ENCODE data around the gene PDE6H. TPM values are rescaled to one million over a fixed set of nuclear protein-coding genes. Genes with fewer than 3 reads are reported as not detected.

The PDE6H gene
- polyA plus RNA-seq, 2 donors = not detected

DNA sequence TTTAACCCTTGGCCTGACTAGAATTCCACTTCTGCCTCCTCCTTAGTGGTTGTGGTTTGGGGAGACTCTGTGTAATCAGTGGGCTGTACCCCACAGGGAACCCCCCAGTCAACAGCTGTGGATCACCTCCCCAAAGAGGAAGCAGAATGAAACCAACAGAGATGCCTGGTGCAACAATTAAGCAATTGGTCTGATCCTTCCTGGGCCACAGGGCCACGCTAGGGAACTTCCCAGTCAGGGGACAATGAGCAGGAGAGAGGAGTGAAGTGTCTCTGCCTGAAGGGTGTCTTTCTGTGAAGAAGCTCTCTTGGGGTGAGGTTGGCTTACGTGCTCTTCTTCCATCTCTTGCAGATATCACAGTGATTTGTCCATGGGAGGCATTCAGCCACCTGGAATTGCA is 8.2 kb downstream of the PDE6H start:
- Histone ChIP-seq H3K4me3 (ENCODE audit: low read depth in 1 of 2, low read length in 2 of 2) (no peak overlapping the region), H3K27ac (ENCODE audit: low read depth in 2 of 2, low read length in 1 of 2) (no peak overlapping the region), H3K9me3 (ENCODE audit: control insufficient read depth in 2 of 2, insufficient read depth in 1 of 2, low read depth in 1 of 2, low read length in 1 of 2) (no peaks in the 10 kb centered on the region), H3K27me3 (ENCODE audit: control insufficient read depth in 1 of 2, insufficient read depth in 2 of 2, low read length in 2 of 2) (no peaks in the 10 kb centered on the region), H3K4me1 (ENCODE audit: control insufficient read depth in 2 of 2, insufficient read depth in 2 of 2, low read length in 1 of 2) (no peaks in the 10 kb centered on the region), H3K36me3 (ENCODE audit: control insufficient read depth in 2 of 2, insufficient read depth in 2 of 2, low read length in 1 of 2) (no peaks in the 10 kb centered on the region)
- WGBS, 2 donors = 94 to 96% methylated on average over 2 of the region's 2 CpGs

DNA sequence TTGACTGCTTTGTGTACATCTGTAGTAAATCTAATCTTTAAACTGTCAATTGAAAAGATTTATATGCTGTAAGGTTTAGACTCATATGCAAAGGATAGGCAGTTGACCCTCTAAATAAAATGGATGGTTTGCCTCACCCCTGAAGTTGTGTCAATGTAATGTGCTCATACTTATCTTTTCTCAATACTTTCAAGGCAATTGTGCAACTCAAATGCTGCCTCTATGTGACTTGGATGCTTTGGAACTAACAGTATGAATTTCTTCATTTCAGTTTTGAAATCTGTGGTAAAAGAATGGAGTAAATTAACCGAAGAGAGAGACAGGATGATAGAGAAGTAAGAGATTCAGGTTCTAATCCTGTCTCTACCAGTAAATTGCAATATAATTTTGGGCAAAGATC is 9.7 kb downstream of the PDE6H start:
- Histone ChIP-seq H3K4me1 (ENCODE audit: control insufficient read depth in 2 of 2, insufficient read depth in 2 of 2, low read length in 1 of 2) (no peaks in the 10 kb centered on the region), H3K36me3 (ENCODE audit: control insufficient read depth in 2 of 2, insufficient read depth in 2 of 2, low read length in 1 of 2) (no peaks in the 10 kb centered on the region), H3K4me3 (ENCODE audit: low read depth in 1 of 2, low read length in 2 of 2) (no peak overlapping the region), H3K9me3 (ENCODE audit: control insufficient read depth in 2 of 2, insufficient read depth in 1 of 2, low read depth in 1 of 2, low read length in 1 of 2) (no peaks in the 10 kb centered on the region), H3K27ac (ENCODE audit: low read depth in 2 of 2, low read length in 1 of 2) (no peak overlapping the region), H3K27me3 (ENCODE audit: control insufficient read depth in 1 of 2, insufficient read depth in 2 of 2, low read length in 2 of 2) (no peaks in the 10 kb centered on the region)
- 93 to 98% methylated on average over 1 of the region's 1 CpG for WGBS, 2 donors

- no peaks in the 10 kb centered on the region for H3K36me3 ChIP-seq (ENCODE audit: control insufficient read depth in 2 of 2, insufficient read depth in 2 of 2, low read length in 1 of 2)
- H3K27ac ChIP-seq (ENCODE audit: low read depth in 2 of 2, low read length in 1 of 2) = no peak overlapping the region
- no peaks in the 10 kb centered on the region for H3K9me3 ChIP-seq (ENCODE audit: control insufficient read depth in 2 of 2, insufficient read depth in 1 of 2, low read depth in 1 of 2, low read length in 1 of 2)
- no peaks in the 10 kb centered on the region for H3K27me3 ChIP-seq (ENCODE audit: control insufficient read depth in 1 of 2, insufficient read depth in 2 of 2, low read length in 2 of 2)
- H3K4me1 ChIP-seq (ENCODE audit: control insufficient read depth in 2 of 2, insufficient read depth in 2 of 2, low read length in 1 of 2) = no peaks in the 10 kb centered on the region
- H3K4me3 ChIP-seq (ENCODE audit: low read depth in 1 of 2, low read length in 2 of 2) = no peak overlapping the region
- 59 to 70% methylated on average over 2 of the region's 2 CpGs for WGBS, 2 donors
These were observed 10.1 kb downstream of the PDE6H start for GRCh38 chr12:14982991-14983390.

DNA sequence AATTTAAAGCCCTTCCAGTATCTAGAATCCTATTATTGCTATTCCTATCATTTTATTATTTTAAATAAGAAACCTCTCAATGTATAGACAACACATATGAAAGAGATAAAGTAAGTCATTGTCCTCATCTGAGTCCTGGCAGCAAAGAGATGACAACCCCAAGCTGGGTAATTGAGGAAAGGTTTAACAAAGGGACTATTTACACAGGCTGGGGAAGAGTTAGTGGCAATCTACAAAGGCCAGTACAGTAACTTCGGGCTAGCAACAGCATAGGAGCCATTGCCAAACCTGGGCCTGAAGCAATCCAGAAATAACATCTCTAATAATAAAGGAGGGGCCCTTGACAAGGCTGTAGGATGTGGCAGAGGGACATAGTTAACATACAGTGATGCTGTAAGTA is 11.2 kb downstream of the PDE6H start:
- Histone ChIP-seq H3K27ac (ENCODE audit: low read depth in 2 of 2, low read length in 1 of 2) (no peak overlapping the region), H3K4me1 (ENCODE audit: control insufficient read depth in 2 of 2, insufficient read depth in 2 of 2, low read length in 1 of 2) (no peaks in the 10 kb centered on the region)
- 76 to 91% methylated on average over 1 of the region's 1 CpG for WGBS, 2 donors

DNA sequence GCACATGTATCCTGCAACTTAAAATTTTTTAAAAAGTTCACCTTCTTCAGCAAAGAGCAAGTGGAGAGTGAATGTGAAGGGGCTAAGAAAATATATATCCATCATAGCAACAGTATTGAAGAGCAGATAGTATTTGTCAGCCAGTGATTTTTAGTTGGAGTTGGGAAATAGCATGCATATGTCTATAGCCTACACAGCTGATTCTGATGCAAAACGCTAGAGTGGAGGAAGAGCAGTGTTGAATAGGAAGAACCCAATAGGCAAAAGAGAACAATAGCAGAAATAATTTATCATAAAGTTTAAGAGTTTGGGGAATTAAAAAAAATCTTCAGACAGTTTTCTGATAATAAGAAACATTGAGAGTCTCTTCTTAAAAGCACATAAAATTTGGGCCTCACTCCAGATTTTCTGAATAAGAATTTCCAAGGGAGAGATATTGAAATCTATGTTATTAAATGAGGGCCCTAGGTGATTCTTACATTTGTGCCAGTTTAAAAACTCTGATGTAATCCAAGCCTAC is 12.0 kb downstream of the PDE6H start:
- H3K4me1 ChIP-seq (ENCODE audit: control insufficient read depth in 2 of 2, insufficient read depth in 2 of 2, low read length in 1 of 2) = no peaks in the 10 kb centered on the region
- no peak overlapping the region for H3K27ac ChIP-seq (ENCODE audit: low read depth in 2 of 2, low read length in 1 of 2)
- H3K36me3 ChIP-seq (ENCODE audit: control insufficient read depth in 2 of 2, insufficient read depth in 2 of 2, low read length in 1 of 2) = no peaks in the 10 kb centered on the region
- no peaks in the 10 kb centered on the region for H3K27me3 ChIP-seq (ENCODE audit: control insufficient read depth in 1 of 2, insufficient read depth in 2 of 2, low read length in 2 of 2)
- no peak overlapping the region for H3K4me3 ChIP-seq (ENCODE audit: low read depth in 1 of 2, low read length in 2 of 2)
- H3K9me3 ChIP-seq (ENCODE audit: control insufficient read depth in 2 of 2, insufficient read depth in 1 of 2, low read depth in 1 of 2, low read length in 1 of 2) = no peaks in the 10 kb centered on the region
- WGBS, 2 donors = 79 to 85% methylated on average over 1 of the region's 1 CpG

More for the DNA sequence above, 11.2 kb downstream of the PDE6H start:
- Histone ChIP-seq H3K4me3 (ENCODE audit: low read depth in 1 of 2, low read length in 2 of 2) (no peak overlapping the region), H3K9me3 (ENCODE audit: control insufficient read depth in 2 of 2, insufficient read depth in 1 of 2, low read depth in 1 of 2, low read length in 1 of 2) (no peaks in the 10 kb centered on the region), H3K27me3 (ENCODE audit: control insufficient read depth in 1 of 2, insufficient read depth in 2 of 2, low read length in 2 of 2) (no peaks in the 10 kb centered on the region), H3K36me3 (ENCODE audit: control insufficient read depth in 2 of 2, insufficient read depth in 2 of 2, low read length in 1 of 2) (no peaks in the 10 kb centered on the region)

DNA sequence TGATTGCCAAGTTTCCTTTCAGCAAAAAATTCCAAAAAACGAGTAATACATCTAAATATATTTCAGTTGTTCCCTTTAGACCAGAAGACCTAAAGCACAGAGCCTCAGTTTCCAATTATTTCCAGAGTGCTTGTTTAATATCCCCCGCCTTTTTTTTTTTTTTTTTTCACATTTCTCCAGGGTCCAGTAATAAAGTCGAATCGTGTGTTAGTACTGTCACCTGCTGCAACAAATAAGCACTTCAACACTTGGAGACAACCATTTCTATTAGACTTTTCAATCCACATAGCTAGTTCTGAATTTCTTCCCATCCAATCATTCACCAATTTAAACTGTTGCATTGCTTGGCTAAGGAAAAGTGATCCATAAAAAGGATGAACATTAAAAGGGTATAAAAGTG is 13.6 kb downstream of the PDE6H start:
- Histone ChIP-seq H3K27ac (ENCODE audit: low read depth in 2 of 2, low read length in 1 of 2) (no peak overlapping the region), H3K27me3 (ENCODE audit: control insufficient read depth in 1 of 2, insufficient read depth in 2 of 2, low read length in 2 of 2) (no peaks in the 10 kb centered on the region), H3K36me3 (ENCODE audit: control insufficient read depth in 2 of 2, insufficient read depth in 2 of 2, low read length in 1 of 2) (no peaks in the 10 kb centered on the region), H3K4me1 (ENCODE audit: control insufficient read depth in 2 of 2, insufficient read depth in 2 of 2, low read length in 1 of 2) (no peaks in the 10 kb centered on the region), H3K4me3 (ENCODE audit: low read depth in 1 of 2, low read length in 2 of 2) (no peak overlapping the region), H3K9me3 (ENCODE audit: control insufficient read depth in 2 of 2, insufficient read depth in 1 of 2, low read depth in 1 of 2, low read length in 1 of 2) (no peaks in the 10 kb centered on the region)
- WGBS, 2 donors = 72 to 76% methylated on average over 4 of the region's 4 CpGs

- 85 to 86% methylated on average over 3 of the region's 3 CpGs for WGBS, 2 donors
- H3K4me1 ChIP-seq (ENCODE audit: control insufficient read depth in 2 of 2, insufficient read depth in 2 of 2, low read length in 1 of 2) = no peaks in the 10 kb centered on the region
- no peaks in the 10 kb centered on the region for H3K9me3 ChIP-seq (ENCODE audit: control insufficient read depth in 2 of 2, insufficient read depth in 1 of 2, low read depth in 1 of 2, low read length in 1 of 2)
- H3K4me3 ChIP-seq (ENCODE audit: low read depth in 1 of 2, low read length in 2 of 2) = no peak overlapping the region
- no peaks in the 10 kb centered on the region for H3K36me3 ChIP-seq (ENCODE audit: control insufficient read depth in 2 of 2, insufficient read depth in 2 of 2, low read length in 1 of 2)
- no peak overlapping the region for H3K27ac ChIP-seq (ENCODE audit: low read depth in 2 of 2, low read length in 1 of 2)
- H3K27me3 ChIP-seq (ENCODE audit: control insufficient read depth in 1 of 2, insufficient read depth in 2 of 2, low read length in 2 of 2) = no peaks in the 10 kb centered on the region
These were observed 15.2 kb downstream of the PDE6H start for GRCh38 chr12:14988035-14988434.

DNA sequence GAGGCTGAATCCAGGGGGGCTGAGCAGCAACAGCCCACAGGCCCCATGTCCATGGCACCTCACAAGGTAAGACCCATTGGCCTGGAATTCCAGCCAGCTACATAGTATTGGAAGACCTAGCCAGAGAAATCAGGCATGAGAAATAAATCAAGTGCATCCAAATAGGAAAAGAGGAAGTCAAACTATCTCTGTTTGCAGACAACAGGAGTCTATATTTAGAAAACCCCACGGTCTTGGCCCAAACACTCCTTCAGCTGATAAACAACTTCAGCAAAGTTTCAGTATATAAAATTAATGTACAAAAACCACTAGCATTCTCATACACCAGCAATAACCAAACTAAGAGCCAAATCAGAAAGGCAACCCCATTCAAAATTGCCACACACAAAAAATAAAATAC is 16.9 kb downstream of the PDE6H start:
- Histone ChIP-seq H3K9me3 (ENCODE audit: control insufficient read depth in 2 of 2, insufficient read depth in 1 of 2, low read depth in 1 of 2, low read length in 1 of 2) (no peaks in the 10 kb centered on the region), H3K4me3 (ENCODE audit: low read depth in 1 of 2, low read length in 2 of 2) (no peak overlapping the region), H3K36me3 (ENCODE audit: control insufficient read depth in 2 of 2, insufficient read depth in 2 of 2, low read length in 1 of 2) (no peaks in the 10 kb centered on the region), H3K4me1 (ENCODE audit: control insufficient read depth in 2 of 2, insufficient read depth in 2 of 2, low read length in 1 of 2) (no peaks in the 10 kb centered on the region), H3K27me3 (ENCODE audit: control insufficient read depth in 1 of 2, insufficient read depth in 2 of 2, low read length in 2 of 2) (no peaks in the 10 kb centered on the region), H3K27ac (ENCODE audit: low read depth in 2 of 2, low read length in 1 of 2) (no peak overlapping the region)
- WGBS, 2 donors = 56 to 67% methylated on average over 1 of the region's 1 CpG

DNA sequence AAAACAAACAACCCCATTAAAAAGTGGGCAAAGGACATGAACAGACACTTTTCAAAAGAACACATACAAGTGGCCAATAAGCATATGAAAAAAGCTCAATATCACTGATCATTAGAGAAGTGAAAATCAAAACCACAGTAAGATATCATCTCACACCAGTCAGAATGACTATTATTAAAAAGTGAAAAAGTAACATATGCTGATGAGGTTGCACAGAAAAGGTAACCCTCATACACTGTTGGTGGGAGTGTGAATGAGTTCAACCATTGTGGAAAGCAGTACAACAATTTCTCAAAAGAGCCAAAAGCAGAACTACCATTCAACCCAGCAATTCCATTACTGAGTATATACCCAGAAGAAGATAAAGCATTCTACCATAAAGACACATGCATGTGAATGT is 18.2 kb downstream of the PDE6H start:
- no peaks in the 10 kb centered on the region for H3K27me3 ChIP-seq (ENCODE audit: control insufficient read depth in 1 of 2, insufficient read depth in 2 of 2, low read length in 2 of 2)
- no peaks in the 10 kb centered on the region for H3K9me3 ChIP-seq (ENCODE audit: control insufficient read depth in 2 of 2, insufficient read depth in 1 of 2, low read depth in 1 of 2, low read length in 1 of 2)
- no peak overlapping the region for H3K4me3 ChIP-seq (ENCODE audit: low read depth in 1 of 2, low read length in 2 of 2)
- H3K27ac ChIP-seq (ENCODE audit: low read depth in 2 of 2, low read length in 1 of 2) = no peak overlapping the region
- H3K4me1 ChIP-seq (ENCODE audit: control insufficient read depth in 2 of 2, insufficient read depth in 2 of 2, low read length in 1 of 2) = no peaks in the 10 kb centered on the region
- no peaks in the 10 kb centered on the region for H3K36me3 ChIP-seq (ENCODE audit: control insufficient read depth in 2 of 2, insufficient read depth in 2 of 2, low read length in 1 of 2)

GRCh38 chr12:14992673-14993072 is 19.8 kb downstream of the PDE6H start:
- WGBS, 2 donors = 97 to 99% methylated on average over 3 of the region's 3 CpGs

More at GRCh38 chr12:14992673-14993072, 19.8 kb downstream of the PDE6H start:
- H3K4me3 ChIP-seq (ENCODE audit: low read depth in 1 of 2, low read length in 2 of 2) = no peak overlapping the region
- no peaks in the 10 kb centered on the region for H3K27me3 ChIP-seq (ENCODE audit: control insufficient read depth in 1 of 2, insufficient read depth in 2 of 2, low read length in 2 of 2)
- no peaks in the 10 kb centered on the region for H3K9me3 ChIP-seq (ENCODE audit: control insufficient read depth in 2 of 2, insufficient read depth in 1 of 2, low read depth in 1 of 2, low read length in 1 of 2)
- no peak overlapping the region for H3K27ac ChIP-seq (ENCODE audit: low read depth in 2 of 2, low read length in 1 of 2)
- H3K36me3 ChIP-seq (ENCODE audit: control insufficient read depth in 2 of 2, insufficient read depth in 2 of 2, low read length in 1 of 2) = no peaks in the 10 kb centered on the region
- no peaks in the 10 kb centered on the region for H3K4me1 ChIP-seq (ENCODE audit: control insufficient read depth in 2 of 2, insufficient read depth in 2 of 2, low read length in 1 of 2)
